ENCODE data around the gene PRIMA1.

The PRIMA1 gene

DNA sequence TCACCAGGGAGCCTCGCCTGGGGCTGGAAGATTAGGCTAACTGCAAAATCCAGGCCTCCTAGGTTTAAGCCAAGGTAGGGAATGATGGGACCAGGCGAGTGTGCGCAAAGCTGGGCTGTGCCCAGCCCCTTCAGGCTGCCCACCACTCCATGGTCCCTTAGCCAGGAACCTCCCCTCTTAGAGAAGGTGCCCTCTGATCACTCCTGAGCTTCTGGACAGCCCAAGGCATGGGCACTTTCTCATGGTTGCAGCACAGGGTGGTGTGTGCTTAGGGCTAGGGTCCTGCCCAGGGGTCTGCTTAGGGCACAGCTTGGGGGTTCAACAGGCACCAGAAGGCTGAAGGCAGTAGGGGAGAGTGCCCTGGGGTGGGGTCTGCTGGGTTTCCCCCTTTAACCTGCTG lies 69.0 kb downstream of the PRIMA1 start:
- no peaks in the 10 kb centered on the region for H3K27me3 ChIP-seq (ENCODE audit: control insufficient read depth, insufficient read depth, low read length)
- no peak overlapping the region for H3K27ac ChIP-seq (ENCODE audit: low read depth, low read length)
- H3K4me1 ChIP-seq (ENCODE audit: control insufficient read depth, insufficient read depth, low read length), result no peaks in the 10 kb centered on the region
- no peaks in the 10 kb centered on the region for H3K36me3 ChIP-seq (ENCODE audit: control insufficient read depth, insufficient read depth, low read length)
- no peak overlapping the region for H3K4me3 ChIP-seq (ENCODE audit: low read length)
- no peak overlapping the region for H3K9ac ChIP-seq (ENCODE audit: low read length)

DNA sequence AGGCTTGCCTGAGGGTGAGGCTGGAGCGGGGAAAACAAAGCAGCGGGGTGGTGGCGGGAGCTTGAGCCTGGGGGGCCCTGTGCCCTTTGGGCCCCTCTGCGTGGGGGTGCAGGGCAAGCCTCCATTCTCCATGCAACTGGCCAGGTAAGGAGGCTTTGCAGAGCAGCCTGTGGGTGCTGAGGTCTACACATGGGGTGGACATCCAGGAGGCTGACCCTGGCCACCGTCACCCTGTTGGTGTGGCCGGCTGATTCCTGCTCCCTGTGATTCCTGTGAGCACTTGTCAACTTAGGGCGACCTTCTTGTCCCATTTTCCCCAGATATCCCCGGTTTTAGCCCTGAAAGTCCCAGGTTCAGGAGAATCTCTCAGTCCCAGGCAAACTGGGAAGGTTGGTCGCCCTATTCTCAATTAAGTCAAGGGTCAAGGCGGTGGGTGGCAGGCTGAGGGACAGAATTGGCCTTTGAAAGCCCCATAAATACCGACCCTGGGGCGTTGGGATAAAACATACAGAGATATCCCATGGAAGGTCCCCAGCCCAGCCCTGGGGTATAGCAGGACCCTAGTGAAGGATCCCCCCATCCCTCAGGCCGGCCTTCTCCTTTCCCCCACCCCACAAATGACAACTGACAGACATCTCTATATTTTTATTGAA lies 70.5 kb downstream of the PRIMA1 start:
- no peaks in the 10 kb centered on the region for H3K27me3 ChIP-seq (ENCODE audit: control insufficient read depth, insufficient read depth, low read length)
- H3K4me1 ChIP-seq (ENCODE audit: control insufficient read depth, insufficient read depth, low read length), result no peaks in the 10 kb centered on the region
- H3K27ac ChIP-seq (ENCODE audit: low read depth, low read length), result no peak overlapping the region

DNA sequence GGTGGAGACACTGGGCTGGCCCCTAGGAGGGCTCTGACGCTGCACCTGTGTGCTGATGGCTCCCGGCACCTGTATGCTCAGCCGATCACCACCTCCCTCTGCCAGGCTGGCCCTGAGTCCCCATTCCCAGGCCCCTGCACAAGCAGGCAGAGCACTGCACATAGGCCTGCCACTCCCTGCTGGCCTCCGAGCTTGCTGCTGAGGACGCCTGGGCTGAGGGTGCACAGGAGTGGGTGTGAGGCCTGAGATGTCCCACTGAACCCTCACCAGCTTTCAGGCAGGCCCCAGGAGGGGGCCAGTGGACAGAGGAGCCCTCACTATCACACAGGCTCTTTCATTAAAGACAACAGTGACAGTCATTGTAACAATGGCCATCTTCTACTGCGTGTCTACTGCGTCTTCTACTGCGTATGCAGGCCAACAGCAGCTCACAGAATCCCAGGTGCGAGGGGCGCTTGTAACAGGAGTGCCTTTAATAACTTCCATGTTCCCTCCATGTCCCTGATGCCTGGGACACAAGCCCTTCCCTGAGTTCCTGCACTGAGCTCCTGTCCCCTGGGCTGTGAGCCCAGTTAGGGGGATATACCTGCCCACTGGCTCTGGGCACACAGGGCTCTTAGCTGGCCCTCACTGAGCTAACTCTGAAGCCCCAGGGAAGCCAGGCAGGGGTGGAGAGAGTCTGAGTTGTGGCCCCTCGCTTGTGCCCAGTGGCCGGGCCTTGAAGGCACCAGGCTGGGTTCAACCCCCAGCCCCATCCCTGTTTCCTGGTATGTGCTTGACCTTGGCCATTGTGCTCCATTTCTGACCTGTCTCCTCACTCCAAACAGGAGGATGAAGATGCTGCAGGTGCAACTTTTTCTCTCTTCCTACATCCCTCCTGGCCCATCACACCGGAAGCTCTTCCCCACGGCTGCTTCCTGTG lies 71.3 kb downstream of the PRIMA1 start:
- Histone ChIP-seq H3K27ac (ENCODE audit: low read depth, low read length) (no peak overlapping the region), H3K27me3 (ENCODE audit: control insufficient read depth, insufficient read depth, low read length) (no peaks in the 10 kb centered on the region), H3K4me1 (ENCODE audit: control insufficient read depth, insufficient read depth, low read length) (no peaks in the 10 kb centered on the region), H3K4me3 (ENCODE audit: low read length) (no peak overlapping the region), H3K36me3 (ENCODE audit: control insufficient read depth, insufficient read depth, low read length) (no peaks in the 10 kb centered on the region), H3K9ac (ENCODE audit: low read length) (no peak overlapping the region)

More for the DNA sequence above, 70.5 kb downstream of the PRIMA1 start:
- no peak overlapping the region for H3K9ac ChIP-seq (ENCODE audit: low read length)
- no peaks in the 10 kb centered on the region for H3K36me3 ChIP-seq (ENCODE audit: control insufficient read depth, insufficient read depth, low read length)
- no peak overlapping the region for H3K4me3 ChIP-seq (ENCODE audit: low read length)

DNA sequence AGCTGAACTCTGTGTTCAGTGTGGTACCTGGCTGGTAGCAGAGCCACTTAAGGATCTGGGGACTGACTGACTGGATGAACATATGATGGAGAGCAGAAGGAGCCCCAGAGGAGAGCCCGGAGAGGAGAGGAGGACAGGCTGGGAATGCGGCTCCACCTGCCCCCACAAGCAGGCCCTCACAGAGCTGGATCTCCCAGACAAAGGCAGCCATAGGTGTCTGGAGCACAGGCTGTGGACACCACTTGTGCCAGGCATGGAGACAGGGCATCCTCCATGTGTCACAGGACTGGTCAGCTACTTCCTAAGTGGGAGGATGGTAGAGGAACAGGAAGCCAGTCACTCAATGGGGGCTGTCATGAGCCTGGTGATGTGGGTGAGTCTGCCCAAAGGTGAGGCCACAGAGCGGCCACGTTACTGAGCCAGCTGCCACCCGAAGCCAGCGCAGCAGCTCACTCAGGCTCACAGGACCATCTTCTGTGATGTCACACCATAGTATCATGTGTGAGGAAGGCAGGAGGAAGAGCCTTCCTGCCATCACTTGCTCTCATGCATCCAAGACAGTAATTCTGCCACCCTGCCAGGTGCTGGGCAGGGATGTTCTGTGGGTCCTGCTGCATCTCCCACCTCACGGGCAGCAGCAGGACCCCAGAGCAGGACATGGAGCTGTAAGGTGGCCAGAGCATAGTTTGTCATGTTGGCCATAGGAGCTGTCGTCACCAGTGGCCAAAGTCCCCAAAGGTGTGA lies 72.1 kb downstream of the PRIMA1 start:
- no peaks in the 10 kb centered on the region for H3K4me1 ChIP-seq (ENCODE audit: control insufficient read depth, insufficient read depth, low read length)
- no peak overlapping the region for H3K4me3 ChIP-seq (ENCODE audit: low read length)
- H3K36me3 ChIP-seq (ENCODE audit: control insufficient read depth, insufficient read depth, low read length), result no peaks in the 10 kb centered on the region
- no peak overlapping the region for H3K27ac ChIP-seq (ENCODE audit: low read depth, low read length)
- H3K27me3 ChIP-seq (ENCODE audit: control insufficient read depth, insufficient read depth, low read length), result no peaks in the 10 kb centered on the region
- H3K9ac ChIP-seq (ENCODE audit: low read length), result no peak overlapping the region

DNA sequence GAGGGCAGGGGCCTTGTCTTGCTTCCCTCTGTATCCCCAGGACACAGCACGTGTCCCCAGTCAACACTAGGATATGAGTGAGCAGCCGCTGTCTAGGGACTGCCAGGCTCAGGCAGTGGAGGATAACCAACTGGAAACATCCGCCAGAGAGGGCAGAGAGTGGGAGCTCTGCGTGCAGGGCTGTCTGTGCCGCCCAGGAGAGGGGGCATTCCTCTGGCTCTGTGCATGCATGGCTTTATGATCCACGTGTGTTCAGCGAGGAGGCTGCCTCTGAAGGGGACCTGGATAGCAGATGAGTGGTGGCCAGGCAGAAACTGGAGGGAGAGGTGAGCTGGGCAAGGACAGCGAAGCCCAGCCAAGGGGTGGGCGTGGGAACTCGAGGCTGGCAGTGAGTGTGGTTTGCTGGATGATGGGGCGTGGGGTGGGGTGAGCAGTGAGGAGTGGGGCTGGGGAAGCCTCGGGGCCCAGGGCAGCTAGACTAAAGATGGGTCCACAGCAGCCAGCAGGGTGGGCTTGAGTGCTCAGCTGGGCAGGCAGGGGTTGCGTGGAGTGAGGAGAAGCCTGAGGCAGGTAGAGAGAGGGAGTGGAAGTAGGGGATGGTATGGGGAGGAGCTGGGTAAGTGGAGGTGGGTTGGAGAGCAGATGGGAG lies 72.9 kb downstream of the PRIMA1 start:
- Histone ChIP-seq H3K36me3 (ENCODE audit: control insufficient read depth, insufficient read depth, low read length) (no peaks in the 10 kb centered on the region), H3K27me3 (ENCODE audit: control insufficient read depth, insufficient read depth, low read length) (no peaks in the 10 kb centered on the region), H3K9ac (ENCODE audit: low read length) (no peak overlapping the region), H3K4me1 (ENCODE audit: control insufficient read depth, insufficient read depth, low read length) (no peaks in the 10 kb centered on the region), H3K4me3 (ENCODE audit: low read length) (no peak overlapping the region), H3K27ac (ENCODE audit: low read depth, low read length) (no peak overlapping the region)

DNA sequence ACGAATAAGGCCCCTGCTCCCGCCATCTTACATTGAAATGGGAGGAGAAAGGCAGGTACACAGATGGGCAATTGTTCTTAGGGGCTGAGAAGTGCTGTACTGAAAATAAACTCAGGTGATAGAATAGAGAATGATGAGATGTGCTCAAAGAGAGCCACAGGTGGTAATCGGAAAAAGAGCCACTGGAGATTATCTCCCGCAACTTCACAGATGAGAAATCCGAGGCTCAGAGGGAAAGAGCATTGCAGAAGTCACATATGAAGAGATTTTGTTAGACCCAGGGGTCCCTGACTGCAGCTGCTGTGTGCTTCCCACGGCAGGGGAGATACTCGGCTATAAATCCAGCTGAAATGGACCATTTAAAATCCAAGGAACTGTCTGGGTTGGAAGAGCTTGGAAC lies 73.7 kb downstream of the PRIMA1 start:
- Histone ChIP-seq H3K4me1 (ENCODE audit: control insufficient read depth, insufficient read depth, low read length) (no peaks in the 10 kb centered on the region), H3K4me3 (ENCODE audit: low read length) (no peak overlapping the region), H3K9ac (ENCODE audit: low read length) (no peak overlapping the region), H3K27me3 (ENCODE audit: control insufficient read depth, insufficient read depth, low read length) (no peaks in the 10 kb centered on the region), H3K27ac (ENCODE audit: low read depth, low read length) (no peak overlapping the region), H3K36me3 (ENCODE audit: control insufficient read depth, insufficient read depth, low read length) (no peaks in the 10 kb centered on the region)

DNA sequence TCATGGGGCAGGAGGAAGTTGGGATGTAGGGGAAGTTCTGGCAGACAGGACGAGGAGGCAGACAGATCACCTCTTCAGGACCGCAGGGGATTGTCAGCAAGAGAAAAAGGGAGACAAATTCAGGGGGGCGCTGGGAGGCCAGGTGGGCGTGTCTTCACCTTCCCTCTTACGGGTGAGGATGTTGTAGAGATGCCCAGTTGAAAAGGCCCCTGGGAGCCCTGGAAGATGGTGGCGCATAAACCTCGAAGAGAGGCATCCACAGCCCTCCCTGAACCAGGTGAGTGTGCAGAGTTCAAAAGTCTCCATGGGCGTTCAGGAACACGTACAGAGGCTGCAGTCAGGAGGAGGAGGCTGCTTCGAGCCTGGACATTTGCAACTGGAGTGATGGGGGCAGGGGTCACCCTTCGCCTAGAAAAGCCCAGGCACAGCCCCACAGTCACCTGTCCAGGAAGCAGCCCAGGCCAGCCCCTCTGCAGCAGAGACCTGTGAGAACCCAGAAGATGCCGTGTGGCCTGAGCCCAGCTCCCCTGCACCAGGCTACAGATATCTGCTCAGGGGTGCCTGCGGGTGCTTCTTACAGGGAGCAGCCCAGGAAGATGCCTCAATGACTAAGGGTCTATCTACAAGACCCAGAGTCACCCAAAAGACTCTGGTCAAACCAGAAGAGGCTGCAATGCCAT lies 74.4 kb downstream of the PRIMA1 start:
- Histone ChIP-seq H3K27ac (ENCODE audit: low read depth, low read length) (no peak overlapping the region), H3K36me3 (ENCODE audit: control insufficient read depth, insufficient read depth, low read length) (no peaks in the 10 kb centered on the region), H3K4me1 (ENCODE audit: control insufficient read depth, insufficient read depth, low read length) (no peaks in the 10 kb centered on the region), H3K4me3 (ENCODE audit: low read length) (no peak overlapping the region), H3K27me3 (ENCODE audit: control insufficient read depth, insufficient read depth, low read length) (no peaks in the 10 kb centered on the region), H3K9ac (ENCODE audit: low read length) (no peak overlapping the region)

DNA sequence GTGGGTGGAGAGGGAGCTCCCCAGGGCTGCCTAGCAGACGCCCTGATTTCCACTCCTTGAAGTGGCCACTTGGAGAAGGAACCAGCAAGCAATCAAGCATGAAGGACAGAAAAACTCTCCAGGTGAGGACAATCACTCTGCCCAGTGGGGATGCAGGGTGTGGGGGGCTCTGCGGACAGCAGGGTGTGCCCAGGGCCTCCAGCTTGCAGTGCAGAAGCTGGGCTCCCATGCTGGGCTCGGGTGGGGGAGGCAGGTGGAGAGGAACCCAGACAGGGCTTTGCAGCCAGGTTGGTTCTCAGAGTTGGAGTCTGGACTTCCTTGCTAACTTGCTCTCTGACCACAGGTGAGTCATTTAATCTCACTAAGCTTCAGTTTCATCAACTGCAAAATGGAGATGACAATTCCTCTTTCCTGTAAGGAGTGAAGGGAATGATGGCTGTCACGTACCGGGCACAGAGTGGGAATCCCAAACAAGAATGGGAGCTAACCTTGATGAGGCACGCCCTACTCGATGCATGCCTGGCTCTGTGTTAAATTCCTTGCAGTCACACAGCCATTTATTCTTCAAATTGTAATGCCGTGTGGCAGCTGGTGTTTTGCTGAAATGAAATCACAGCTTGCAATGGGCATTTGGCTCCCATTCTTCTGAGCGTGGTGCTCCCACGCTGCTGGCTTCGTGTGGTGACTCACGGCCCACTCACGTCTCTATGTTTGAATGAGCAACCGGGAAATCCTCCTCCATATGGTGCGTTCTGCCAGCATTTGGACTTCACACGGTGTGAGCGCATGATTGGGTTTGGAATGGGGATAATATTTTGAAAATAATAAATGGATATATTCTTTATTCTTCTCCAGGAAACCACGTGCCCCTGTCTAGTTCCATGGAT lies 75.2 kb downstream of the PRIMA1 start:
- Histone ChIP-seq H3K27ac (ENCODE audit: low read depth, low read length) (no peak overlapping the region), H3K9ac (ENCODE audit: low read length) (no peak overlapping the region), H3K4me1 (ENCODE audit: control insufficient read depth, insufficient read depth, low read length) (no peaks in the 10 kb centered on the region), H3K4me3 (ENCODE audit: low read length) (no peak overlapping the region), H3K36me3 (ENCODE audit: control insufficient read depth, insufficient read depth, low read length) (no peaks in the 10 kb centered on the region), H3K27me3 (ENCODE audit: control insufficient read depth, insufficient read depth, low read length) (no peaks in the 10 kb centered on the region)

DNA sequence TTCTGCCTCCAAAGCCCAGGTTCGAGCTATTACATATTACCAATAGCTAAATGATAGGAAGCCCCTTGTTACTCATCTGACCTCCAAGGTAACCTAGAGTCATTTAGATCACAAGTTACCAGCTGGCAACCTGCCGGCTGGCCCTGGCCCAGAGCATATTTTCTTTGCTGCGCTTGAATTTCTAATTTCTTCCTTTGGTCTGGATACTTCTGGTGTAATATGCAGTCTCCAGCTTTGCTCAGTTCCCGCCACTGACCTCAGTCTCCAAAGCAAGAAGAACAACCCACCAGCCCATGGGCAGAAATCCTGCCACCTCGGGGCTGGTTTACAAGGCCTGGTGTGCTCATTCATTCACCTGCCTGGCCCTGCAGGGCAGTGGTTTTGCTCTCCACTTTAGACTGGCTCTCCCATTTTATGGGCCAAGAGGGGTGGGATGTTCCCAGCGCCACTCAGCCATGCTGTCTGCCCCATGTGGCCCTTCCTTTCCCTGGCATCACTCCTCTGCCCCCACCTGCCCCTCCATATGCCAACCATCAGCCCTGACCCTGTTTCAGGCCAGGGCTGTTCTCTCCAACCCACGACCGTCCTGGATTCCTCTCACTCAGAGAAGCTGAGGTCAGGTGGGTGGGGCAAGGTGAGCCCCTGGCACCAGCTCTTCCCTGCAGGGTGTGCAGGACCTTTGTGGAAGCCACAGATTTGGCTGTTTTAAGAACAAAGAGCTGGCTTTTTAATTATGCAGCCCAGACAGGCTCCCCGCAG lies 76.0 kb downstream of the PRIMA1 start:
- H3K27me3 ChIP-seq (ENCODE audit: control insufficient read depth, insufficient read depth, low read length), result no peaks in the 10 kb centered on the region
- no peak overlapping the region for H3K27ac ChIP-seq (ENCODE audit: low read depth, low read length)
- H3K36me3 ChIP-seq (ENCODE audit: control insufficient read depth, insufficient read depth, low read length), result no peaks in the 10 kb centered on the region
- no peak overlapping the region for H3K4me3 ChIP-seq (ENCODE audit: low read length)
- H3K4me1 ChIP-seq (ENCODE audit: control insufficient read depth, insufficient read depth, low read length), result no peaks in the 10 kb centered on the region
- no peak overlapping the region for H3K9ac ChIP-seq (ENCODE audit: low read length)

DNA sequence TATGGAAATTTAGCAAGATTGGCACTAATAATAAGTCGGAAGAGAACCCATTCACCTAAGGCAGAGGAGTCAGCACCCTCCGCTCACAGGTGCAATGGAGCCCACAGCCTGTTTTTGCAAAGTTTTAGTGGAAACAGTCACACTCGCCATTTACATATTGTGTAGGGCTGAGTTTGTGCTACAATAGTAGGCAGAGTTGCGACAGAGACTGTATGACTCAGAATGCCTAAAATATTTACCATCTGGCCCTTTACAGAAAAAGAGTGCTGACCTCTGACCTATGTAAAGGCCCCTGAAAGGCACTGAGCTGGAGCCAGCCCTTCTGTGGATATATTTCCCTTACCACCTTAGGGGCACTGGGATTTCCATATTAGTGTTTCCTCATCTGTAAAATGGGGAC lies 79.0 kb downstream of the PRIMA1 start:
- H3K36me3 ChIP-seq (ENCODE audit: control insufficient read depth, insufficient read depth, low read length), result no peaks in the 10 kb centered on the region
- H3K27ac ChIP-seq (ENCODE audit: low read depth, low read length), result no peak overlapping the region
- no peak overlapping the region for H3K4me3 ChIP-seq (ENCODE audit: low read length)
- no peaks in the 10 kb centered on the region for H3K27me3 ChIP-seq (ENCODE audit: control insufficient read depth, insufficient read depth, low read length)
- H3K9ac ChIP-seq (ENCODE audit: low read length), result no peak overlapping the region
- no peaks in the 10 kb centered on the region for H3K4me1 ChIP-seq (ENCODE audit: control insufficient read depth, insufficient read depth, low read length)

DNA sequence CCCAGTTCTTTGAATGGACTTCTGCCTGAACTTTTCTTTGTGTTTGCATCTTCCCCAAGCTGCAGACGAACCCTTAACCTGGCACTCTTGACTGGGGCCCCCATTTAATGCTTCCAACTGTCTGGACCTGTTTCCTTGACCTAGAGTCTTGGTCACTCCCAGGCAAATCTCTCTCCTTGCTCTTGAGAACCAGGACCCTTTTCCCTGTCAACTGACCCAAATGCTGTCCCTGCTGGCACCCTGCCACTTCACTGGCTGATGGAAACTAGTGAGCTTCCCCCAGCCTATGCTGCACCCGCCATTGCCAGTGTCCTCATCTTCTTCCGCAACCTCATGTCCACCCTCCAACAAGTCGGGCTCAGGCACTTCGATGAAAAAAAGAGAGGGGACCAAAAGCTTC lies 79.5 kb downstream of the PRIMA1 start:
- Histone ChIP-seq H3K36me3 (ENCODE audit: control insufficient read depth, insufficient read depth, low read length) (no peaks in the 10 kb centered on the region), H3K27ac (ENCODE audit: low read depth, low read length) (no peak overlapping the region), H3K4me1 (ENCODE audit: control insufficient read depth, insufficient read depth, low read length) (no peaks in the 10 kb centered on the region), H3K4me3 (ENCODE audit: low read length) (no peak overlapping the region), H3K27me3 (ENCODE audit: control insufficient read depth, insufficient read depth, low read length) (no peaks in the 10 kb centered on the region), H3K9ac (ENCODE audit: low read length) (no peak overlapping the region)
